Motor neuron (in vitro differentiated cells): ENCODE results near the gene CR1L. TPM values are rescaled to one million over a fixed set of nuclear protein-coding genes. Genes with fewer than 3 reads are reported as not detected.
"Not testable (repeated sequence)": the region's sequence is repeated elsewhere in the genome, so short reads cannot be mapped to it uniquely, and the experiment has no call there.

Experiments used
- ATAC-seq, 8 experiments: fragments of 200-7000 bp; cut with Tn5 transposase; replicated peaks in 6 of 8; 2 replicates each; pipeline ENCODE4 v1.8.0; 2021; ENCODE audit warnings: mild to moderate bottlenecking in 8 of 8, moderate library complexity in 8 of 8
- H3K27ac ChIP-seq, 2 donors: fragments of 250-450 bp; sonication (Bioruptor Pico); 2 replicates each; pipeline ENCODE4 v1.9.0; 2021; ENCODE audit warnings: antibody characterized with exemption in 2 of 2, mild to moderate bottlenecking in 2 of 2, moderate library complexity in 1 of 2
- H3K4me1 ChIP-seq, 2 donors: fragments of 250-450 bp; sonication (Bioruptor Pico); replicated peaks in 1 of 2; 2 replicates each; pipeline ENCODE4 v1.6.1; 2021; ENCODE audit warnings: antibody characterized with exemption in 2 of 2, mild to moderate bottlenecking in 2 of 2, moderate library complexity in 1 of 2
- H3K4me3 ChIP-seq, 5 donors: fragments of 250-450 bp; sonication (Bioruptor Pico); 2 replicates each; pipeline ENCODE4 v1.9.0; 2021; ENCODE audit warnings: antibody characterized with exemption in 5 of 5, mild to moderate bottlenecking in 5 of 5, moderate library complexity in 4 of 5
- WGBS, 10 experiments: fragments of 450-650 bp; shearing (Covaris generic); methylation state at CpG; one replicate each; pipeline ENCODE4 v1.0.0; 2022; 5-methylcytosine and 5-hydroxymethylcytosine counted together
- in situ Hi-C, 9 experiments: fragments of 400-800 bp; cut with MboI; loops; one replicate each; pipeline ENCODE4 v1.15.0; 2021; ENCODE audit warnings: low sequenced_read_pairs in 9 of 9, low pct_unique_long_range_greater_than_20kb in 2 of 9; ENCODE audit not compliant: unreplicated experiment in 9 of 9
- total RNA-seq, 8 experiments: library from RNA; unstranded; fragments of 300-600 nt; gene quantifications; 2 replicates each; pipeline versions ENCODE4 v1.2.3 to v1.2.4, GENCODE V29; 2022

Gene CR1L
- total RNA-seq, 8 experiments from 2014 or later = not detected

- 29 to 92% (median 78%) methylated on average over 5 to 6 of the region's 6 CpGs for WGBS, 10 experiments
- Histone ChIP-seq H3K27ac (no peak overlapping the region), H3K4me1 (peaks cover 6 to 12% of the 10 kb centered on the region in 2 donors), H3K4me3 (no peak overlapping the region)
- in situ Hi-C loops = no loop called here
- no peak for ATAC-seq
These were observed 101.2 kb downstream of the CR1L start for GRCh38 chr1:207745839-207746767.

- WGBS, 10 experiments = 39 to 96% (median 84%) methylated on average over 1 to 15 of the region's 15 CpGs
- Histone ChIP-seq H3K4me3 (no peak overlapping the region), H3K4me1 (peaks cover 7 to 13% of the 10 kb centered on the region in 2 donors), H3K27ac (no peak overlapping the region)
- in situ Hi-C loops = no loop called here
- ATAC-seq = no peak
These were observed 102.9 kb downstream of the CR1L start for GRCh38 chr1:207747627-207748492.

- no peak for ATAC-seq
- Histone ChIP-seq H3K27ac (no peak overlapping the region), H3K4me1 (peaks cover 14 to 20% of the 10 kb centered on the region in 2 donors), H3K4me3 (no peak overlapping the region)
- WGBS, 10 experiments = 17 to 100% (median 72%) methylated on average over 1 to 2 of the region's 2 CpGs
- in situ Hi-C loops = no loop called here
These were observed 104.0 kb downstream of the CR1L start for GRCh38 chr1:207748737-207749528.

- ATAC-seq = no peak
- 37 to 100% (median 69%) methylated on average over 2 to 5 of the region's 5 CpGs for WGBS, 10 experiments
- Histone ChIP-seq H3K4me3 (peak overlapping the region; percentile 66 to 87 (median 80)), H3K27ac (peak overlapping the region; percentile 83 to 90), H3K4me1 (peaks cover 24 to 26% of the 10 kb centered on the region in 2 donors)
- in situ Hi-C loops = no loop called here
These were observed 105.8 kb downstream of the CR1L start for GRCh38 chr1:207750631-207751305.

- ATAC-seq, in situ Hi-C loops: not testable (repeated sequence)
- WGBS, 10 experiments = 8 to 27% (median 20%) methylated on average over 1 to 7 of the region's 7 CpGs; no CpG with 5 or more reads in 3 of the 10 experiments
- Histone ChIP-seq H3K27ac (peak overlapping the region; percentile 83 to 90), H3K4me3 (peak overlapping the region; percentile 66 to 87 (median 80)), H3K4me1 (peaks cover 24 to 26% of the 10 kb centered on the region in 2 donors)
These were observed 106.5 kb downstream of the CR1L start for GRCh38 chr1:207751463-207751789.

GRCh38 chr1:207751790-207752455, 107.0 kb downstream of the CR1L start, which contains the start of gene CD46:
CD46 (plus strand) TSS chr1:207752054; CDS start chr1:207752213, 159 bp downstream.
- Histone ChIP-seq H3K27ac (peak within 1 kb of the TSS; percentile 83 to 90), H3K4me3 (peak within 1 kb of the TSS; percentile 66 to 87 (median 80)), H3K4me1 (peaks cover 24 to 26% of the 10 kb centered on the region in 2 donors)
- WGBS, 10 experiments = 0 to 4% (median 0%) methylated on average over 1 to 29 of the region's 55 CpGs; no CpG with 5 or more reads in 3 of the 10 experiments
- in situ Hi-C loops = no loop called here
- peak; percentile 90 to 98 (median 98) for ATAC-seq

- peak; percentile 6 to 38 (median 29) for ATAC-seq
- in situ Hi-C loops = no loop called here
- peak overlapping the region; percentile 80 to 90 for H3K27ac ChIP-seq
- H3K4me3 ChIP-seq = peak overlapping the region; percentile 66 to 87 (median 80)
- WGBS, 10 experiments = 0 to 10% (median 4%) methylated on average over 2 to 18 of the region's 30 CpGs; no CpG with 5 or more reads in 3 of the 10 experiments
- H3K4me1 ChIP-seq = peaks cover 24 to 26% of the 10 kb centered on the region in 2 donors
These were observed 107.6 kb downstream of the CR1L start for GRCh38 chr1:207752456-207752998.

GRCh38 chr1:207753611-207754010, 108.7 kb downstream of the CR1L start:
- peaks cover 24 to 30% of the 10 kb centered on the region in 2 donors for H3K4me1 ChIP-seq
- in situ Hi-C loops = no loop called here
- ATAC-seq = no peak
- peak overlapping the region; percentile 66 to 87 (median 80) for H3K4me3 ChIP-seq
- H3K27ac ChIP-seq = no peak overlapping the region
- 48 to 93% (median 71%) methylated on average over 3 to 7 of the region's 7 CpGs; no CpG with 5 or more reads in 1 of the 10 experiments for WGBS, 10 experiments

- no peak for ATAC-seq
- peak overlapping the region in 4 of 5 donors; percentile 2 to 87 (median 80) for H3K4me3 ChIP-seq
- H3K27ac ChIP-seq = no peak overlapping the region
- in situ Hi-C loops = no loop called here
- 46 to 86% (median 75%) methylated on average over 1 to 4 of the region's 4 CpGs; no CpG with 5 or more reads in 1 of the 10 experiments for WGBS, 10 experiments
- peaks cover 24 to 30% of the 10 kb centered on the region in 2 donors for H3K4me1 ChIP-seq
These were observed 109.1 kb downstream of the CR1L start for GRCh38 chr1:207754011-207754410.

- Histone ChIP-seq H3K4me3 (no peak overlapping the region), H3K4me1 (peaks cover 24 to 27% of the 10 kb centered on the region in 2 donors), H3K27ac (no peak overlapping the region)
- WGBS, 10 experiments = 86 to 100% (median 96%) methylated on average over 1 to 7 of the region's 7 CpGs
- in situ Hi-C loops = no loop called here
- no peak for ATAC-seq
These were observed 110.2 kb downstream of the CR1L start for GRCh38 chr1:207754974-207755700.
